Hepatocyte (in vitro differentiated cells): ENCODE data around the gene SMIM45. TPM values are rescaled to one million over a fixed set of nuclear protein-coding genes. Genes with fewer than 3 reads are reported as not detected.

Experiments
- DNase-seq: peaks from one replicate; pipeline ENCODE4 v3.0.0-alpha.2; 2016; ENCODE audit warnings: low spot score
- H2AFZ ChIP-seq: fragments of 200-600 bp; sonication (generic); 2 replicates; pipeline ENCODE4 v1.6.0; 2016; ENCODE audit warnings: antibody characterized with exemption, mild to moderate bottlenecking
- H3K27ac ChIP-seq: fragments of 200-600 bp; sonication (generic); 2 replicates; pipeline ENCODE4 v1.5.1; 2016; ENCODE audit warnings: mild to moderate bottlenecking
- H3K27me3 ChIP-seq: fragments of 200-600 bp; sonication (generic); 2 replicates; pipeline ENCODE4 v1.6.1; 2016
- H3K36me3 ChIP-seq: fragments of 200-600 bp; sonication (generic); replicated peaks from 2 replicates; pipeline ENCODE4 v1.5.1; 2016; ENCODE audit warnings: low read depth; ENCODE audit not compliant: insufficient read depth
- H3K4me1 ChIP-seq: fragments of 200-600 bp; sonication (generic); 2 replicates; pipeline ENCODE4 v1.5.1; 2016; ENCODE audit warnings: mild to moderate bottlenecking, moderate library complexity; ENCODE audit not compliant: insufficient read depth
- H3K4me2 ChIP-seq: fragments of 200-600 bp; sonication (generic); 2 replicates; pipeline ENCODE4 v1.6.0; 2016
- H3K4me3 ChIP-seq: fragments of 200-600 bp; sonication (generic); 2 replicates; pipeline ENCODE4 v1.5.1; 2016; ENCODE audit warnings: mild to moderate bottlenecking
- H3K79me2 ChIP-seq: fragments of 200-600 bp; sonication (generic); 2 replicates; pipeline ENCODE4 v1.6.0; 2017; ENCODE audit warnings: mild to moderate bottlenecking
- H3K9me2 ChIP-seq: fragments of 200-600 bp; sonication (generic); replicated peaks from 2 replicates; pipeline ENCODE4 v1.6.0; 2017; ENCODE audit warnings: mild to moderate bottlenecking; ENCODE audit not compliant: insufficient read depth
- H3K9me3 ChIP-seq: fragments of 200-600 bp; sonication (generic); 2 replicates; pipeline ENCODE4 v1.5.1; 2016; ENCODE audit warnings: low read depth, mild to moderate bottlenecking
- H4K20me1 ChIP-seq: fragments of 200-600 bp; sonication (generic); 2 replicates; pipeline ENCODE4 v1.6.0; 2016; ENCODE audit warnings: mild to moderate bottlenecking; ENCODE audit not compliant: insufficient read depth, poor library complexity, severe bottlenecking
- CTCF ChIP-seq: fragments of 200-600 bp; sonication (generic); IDR thresholded peaks from 2 replicates; pipeline ENCODE4 v1.5.1; 2016; ENCODE audit warnings: antibody characterized with exemption, mild to moderate bottlenecking; ENCODE audit not compliant: poor library complexity
- EZH2 ChIP-seq: fragments of 200-600 bp; sonication (generic); IDR thresholded peaks from 2 replicates; pipeline ENCODE4 v1.6.1; 2016; ENCODE audit warnings: antibody characterized with exemption, mild to moderate bottlenecking, borderline replicate concordance
- EZH2phosphoT487 ChIP-seq: fragments of 200-600 bp; sonication (generic); IDR thresholded peaks from one replicate; pipeline ENCODE4 v1.6.1; 2018; ENCODE audit warnings: antibody characterized with exemption, mild to moderate bottlenecking, low read depth, moderate library complexity; ENCODE audit not compliant: unreplicated experiment, severe bottlenecking
- WGBS: methylation state at CpG from one replicate; pipeline ENCODE4 v1.1.6; 2016; ENCODE audit warnings: low lambda C conversion rate; ENCODE audit errors: missing lambda C conversion rate; 5-methylcytosine and 5-hydroxymethylcytosine counted together
- polyA plus RNA-seq: library from polyadenylated mRNA; unstranded; fragments of >200 nt; fragmentation: Nextera tagmentation; extraction: Ambion mirVana; gene quantifications from 2 replicates; pipeline ENCODE4 v1.2.1, GENCODE V29; 2016
- total RNA-seq: library from RNA; depleted of rRNA; stranded (reverse); fragments of >200 nt; gene quantifications from 2 replicates; pipeline ENCODE4 v1.2.3, GENCODE V29; 2014

Gene SMIM45

DNA sequence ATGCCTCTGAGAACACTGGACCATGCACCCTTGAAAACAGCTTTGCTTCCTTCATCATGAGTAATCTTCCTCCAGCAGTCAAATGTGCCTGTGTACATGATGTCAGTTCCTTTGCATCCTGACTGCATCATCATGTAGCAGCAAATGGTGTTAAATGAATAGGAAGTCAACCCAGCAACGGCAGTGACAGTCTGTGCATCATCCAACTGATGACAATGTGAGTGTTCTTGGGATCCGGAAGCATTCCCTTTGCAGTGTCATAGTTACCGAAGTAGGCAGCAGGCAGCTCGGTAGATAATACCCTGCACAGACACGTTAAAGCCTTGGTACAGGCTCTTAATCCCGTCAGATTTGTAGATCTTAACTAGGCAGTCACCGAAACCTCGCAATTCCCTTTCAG lies 49.2 kb downstream of the SMIM45 start:
- no peak overlapping the region for H3K4me2 ChIP-seq
- no peaks in the 10 kb centered on the region for H3K9me2 ChIP-seq
- no peak for TF ChIP-seq CTCF
- TF ChIP-seq EZH2 = no peak
- no peak for TF ChIP-seq EZH2phosphoT487
- no peak overlapping the region for H2AFZ ChIP-seq
- DNase-seq = no peak
- 59% methylated on average over 8 of the region's 8 CpGs for WGBS
- H3K79me2 ChIP-seq = no peaks in the 10 kb centered on the region
- no peak overlapping the region for H3K27ac ChIP-seq
- no peaks in the 10 kb centered on the region for H3K9me3 ChIP-seq
- no peaks in the 10 kb centered on the region for H3K4me1 ChIP-seq
- no peaks in the 10 kb centered on the region for H3K27me3 ChIP-seq
- H3K4me3 ChIP-seq = no peak overlapping the region
- H4K20me1 ChIP-seq = no peaks in the 10 kb centered on the region
- H3K36me3 ChIP-seq = no peaks in the 10 kb centered on the region

DNA sequence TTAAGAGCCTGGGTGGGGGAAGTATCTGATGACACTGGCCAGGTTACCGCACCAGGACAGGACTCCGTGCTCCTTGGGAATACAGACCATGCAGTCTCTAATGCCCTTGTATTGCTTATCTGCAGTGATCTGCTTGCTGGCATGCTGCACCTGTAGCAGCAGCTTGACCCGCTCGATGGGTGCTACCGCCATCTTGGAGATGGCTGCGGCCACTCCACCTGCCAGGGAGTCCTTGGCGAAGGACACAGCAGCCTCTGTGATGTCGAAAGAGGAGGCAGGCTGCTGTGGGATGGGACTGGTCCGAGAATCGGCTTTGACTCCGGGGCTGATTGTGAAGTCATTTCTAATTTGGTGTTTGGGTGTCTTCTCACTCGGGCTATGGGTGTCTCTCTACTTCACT lies 49.8 kb downstream of the SMIM45 start:
- WGBS = 96% methylated on average over 12 of the region's 12 CpGs
- no peak for TF ChIP-seq EZH2
- no peak for TF ChIP-seq EZH2phosphoT487
- Histone ChIP-seq H3K27ac (no peak overlapping the region), H3K27me3 (no peaks in the 10 kb centered on the region), H2AFZ (no peak overlapping the region), H3K4me2 (no peak overlapping the region), H3K4me1 (no peaks in the 10 kb centered on the region), H3K9me3 (no peaks in the 10 kb centered on the region), H3K4me3 (no peak overlapping the region), H3K79me2 (no peaks in the 10 kb centered on the region), H3K9me2 (no peaks in the 10 kb centered on the region), H3K36me3 (no peaks in the 10 kb centered on the region), H4K20me1 (no peaks in the 10 kb centered on the region)
- DNase-seq = no peak

DNA sequence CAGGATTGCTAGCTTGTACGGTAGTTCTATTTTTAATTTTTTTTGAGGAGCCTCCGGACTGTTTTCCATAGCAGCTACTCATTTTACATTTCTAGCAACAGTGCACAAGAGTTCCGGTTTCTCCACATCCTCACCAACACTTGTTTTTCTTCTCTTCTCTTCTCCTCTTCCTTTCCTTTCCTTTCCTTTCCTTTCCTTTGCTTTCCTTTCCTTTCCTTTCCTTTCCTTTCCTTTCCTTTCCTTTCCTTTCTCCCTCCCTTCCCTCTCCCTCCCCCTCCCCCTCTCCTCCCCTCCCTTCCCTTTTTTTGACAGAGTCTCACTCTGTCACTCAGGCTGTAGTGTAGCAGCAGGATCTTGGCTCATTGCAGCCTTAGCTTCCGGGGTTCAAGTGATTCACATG lies 56.0 kb downstream of the SMIM45 start:
- WGBS = 80% methylated on average over 4 of the region's 4 CpGs
- Histone ChIP-seq H3K9me2 (no peaks in the 10 kb centered on the region), H2AFZ (no peak overlapping the region), H3K4me2 (no peak overlapping the region), H3K79me2 (no peaks in the 10 kb centered on the region), H3K9me3 (peaks cover 8% of the 10 kb centered on the region), H3K27ac (no peak overlapping the region), H3K27me3 (peaks cover 2% of the 10 kb centered on the region), H3K4me3 (no peak overlapping the region), H3K36me3 (no peaks in the 10 kb centered on the region), H3K4me1 (no peaks in the 10 kb centered on the region), H4K20me1 (no peaks in the 10 kb centered on the region)
- no peak for DNase-seq
- no peak for TF ChIP-seq EZH2
- no peak for TF ChIP-seq EZH2phosphoT487
- no peak for TF ChIP-seq CTCF

Other genes with a start within 250 kb of the SMIM45 start
- 7.2 and 9.2 TPM in 2 replicates for gene CCDC134, start 151.5 kb upstream of the SMIM45 start, total RNA-seq
- gene CCDC134, start 151.5 kb upstream of the SMIM45 start, polyA plus RNA-seq = 4.1 and 7.4 TPM in 2 replicates
- 109 and 114 TPM in 2 replicates for gene SREBF2, start 119.0 kb upstream of the SMIM45 start, total RNA-seq
- 96.3 and 113 TPM in 2 replicates for gene SREBF2, start 119.0 kb upstream of the SMIM45 start, polyA plus RNA-seq
- not detected in 2 replicates for gene SHISA8, start 37.1 kb upstream of the SMIM45 start, total RNA-seq
- 0.33 TPM in 1 of 2 replicates, not detected in the other for gene SHISA8, start 37.1 kb upstream of the SMIM45 start, polyA plus RNA-seq
- gene TNFRSF13C, start 25.3 kb upstream of the SMIM45 start, total RNA-seq = 0.07 and 0.12 TPM in 2 replicates
- 0.18 and 0.52 TPM in 2 replicates for gene TNFRSF13C, start 25.3 kb upstream of the SMIM45 start, polyA plus RNA-seq
- 6.7 and 8.1 TPM in 2 replicates for gene CENPM, start 5.0 kb upstream of the SMIM45 start, total RNA-seq
- gene CENPM, start 5.0 kb upstream of the SMIM45 start, polyA plus RNA-seq = 13.4 and 14.9 TPM in 2 replicates
- 1.5 and 2.2 TPM in 2 replicates for gene SEPTIN3, start 17.3 kb downstream of the SMIM45 start, total RNA-seq
- 1.5 and 1.6 TPM in 2 replicates for gene SEPTIN3, start 17.3 kb downstream of the SMIM45 start, polyA plus RNA-seq
- gene WBP2NL, start 46.6 kb downstream of the SMIM45 start, total RNA-seq = not detected in 2 replicates
- gene WBP2NL, start 46.6 kb downstream of the SMIM45 start, polyA plus RNA-seq = not detected in 2 replicates
- gene NAGA, start 118.7 kb downstream of the SMIM45 start, total RNA-seq = 24.2 and 24.6 TPM in 2 replicates
- 23.8 and 31.1 TPM in 2 replicates for gene NAGA, start 118.7 kb downstream of the SMIM45 start, polyA plus RNA-seq
- 5.4 and 10.4 TPM in 2 replicates for gene PHETA2, start 122.1 kb downstream of the SMIM45 start, total RNA-seq
- gene PHETA2, start 122.1 kb downstream of the SMIM45 start, polyA plus RNA-seq = 8.3 and 9.3 TPM in 2 replicates
- gene SMDT1, start 127.5 kb downstream of the SMIM45 start, total RNA-seq = 10.8 and 14.7 TPM in 2 replicates
- 143 and 145 TPM in 2 replicates for gene SMDT1, start 127.5 kb downstream of the SMIM45 start, polyA plus RNA-seq
- 97.4 and 98.5 TPM in 2 replicates for gene NDUFA6, start 138.6 kb downstream of the SMIM45 start, total RNA-seq
- gene NDUFA6, start 138.6 kb downstream of the SMIM45 start, polyA plus RNA-seq = 182 and 183 TPM in 2 replicates
- 2.2 and 3.8 TPM in 2 replicates for gene CYP2D6, start 178.7 kb downstream of the SMIM45 start, total RNA-seq
- 5.0 and 6.1 TPM in 2 replicates for gene CYP2D6, start 178.7 kb downstream of the SMIM45 start, polyA plus RNA-seq